Measurements from ENCODE around the gene ASMT.

- TF ChIP-seq, protein P1, sequence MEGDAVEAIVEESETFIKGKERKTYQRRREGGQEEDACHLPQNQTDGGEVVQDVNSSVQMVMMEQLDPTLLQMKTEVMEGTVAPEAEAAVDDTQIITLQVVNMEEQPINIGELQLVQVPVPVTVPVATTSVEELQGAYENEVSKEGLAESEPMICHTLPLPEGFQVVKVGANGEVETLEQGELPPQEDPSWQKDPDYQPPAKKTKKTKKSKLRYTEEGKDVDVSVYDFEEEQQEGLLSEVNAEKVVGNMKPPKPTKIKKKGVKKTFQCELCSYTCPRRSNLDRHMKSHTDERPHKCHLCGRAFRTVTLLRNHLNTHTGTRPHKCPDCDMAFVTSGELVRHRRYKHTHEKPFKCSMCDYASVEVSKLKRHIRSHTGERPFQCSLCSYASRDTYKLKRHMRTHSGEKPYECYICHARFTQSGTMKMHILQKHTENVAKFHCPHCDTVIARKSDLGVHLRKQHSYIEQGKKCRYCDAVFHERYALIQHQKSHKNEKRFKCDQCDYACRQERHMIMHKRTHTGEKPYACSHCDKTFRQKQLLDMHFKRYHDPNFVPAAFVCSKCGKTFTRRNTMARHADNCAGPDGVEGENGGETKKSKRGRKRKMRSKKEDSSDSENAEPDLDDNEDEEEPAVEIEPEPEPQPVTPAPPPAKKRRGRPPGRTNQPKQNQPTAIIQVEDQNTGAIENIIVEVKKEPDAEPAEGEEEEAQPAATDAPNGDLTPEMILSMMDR (IDR thresholded peaks at IDR 0.05): no peak
- TF ChIP-seq POLR2A (IDR thresholded peaks at IDR 0.05): no peak
Measured at GRCh38 chrX:1661048-1661921, 46.4 kb downstream of the ASMT start.

All from tibial nerve (tissue), 3 donors.